PC-9 (cell line): ENCODE data around the gene SNAP91. TPM values are rescaled to one million over a fixed set of nuclear protein-coding genes. Genes with fewer than 3 reads are reported as not detected.

Experiments used
- BruUV-seq: library from RNA; stranded (reverse); fragments of 400-500 nt; replicated peaks from 2 replicates; lab custom pipeline; 2021; lab: Mats Ljungman, UMichigan
- CTCF ChIA-PET: fragments of 300-600 bp; sonication (Branson Sonifier 250); formaldehyde crosslinking; loops from one replicate; lab custom pipeline; 2022; ENCODE audit warnings: antibody characterized with exemption; lab: Charles Lee
- POLR2A ChIA-PET: fragments of 300-600 bp; sonication (Branson Sonifier 250); formaldehyde crosslinking; loops from one replicate; lab custom pipeline; 2022; ENCODE audit warnings: antibody characterized with exemption; ENCODE audit not compliant: unreplicated experiment; lab: Charles Lee
- DNase-seq, 2 experiments: peaks; one replicate each; pipeline versions ENCODE4 v3.0.0 to v3.0.0-alpha.2; 2015 to 2022; ENCODE audit warnings: mixed read lengths in 1 of 2
- H2AFZ ChIP-seq: fragments of 200-600 bp; sonication (generic); 2 replicates; pipeline ENCODE4 v1.8.1; 2017; ENCODE audit warnings: antibody characterized with exemption
- H3F3A ChIP-seq: fragments of 200-600 bp; sonication (generic); 2 replicates; pipeline ENCODE4 v1.8.1; 2017; ENCODE audit warnings: antibody characterized with exemption, mild to moderate bottlenecking, low read depth; ENCODE audit not compliant: insufficient read depth
- H3K27ac ChIP-seq: fragments of 200-600 bp; sonication (generic); 2 replicates; pipeline ENCODE4 v1.6.1; 2016; ENCODE audit warnings: mixed run types
- H3K27me3 ChIP-seq: fragments of 200-600 bp; sonication (generic); 2 replicates; pipeline ENCODE4 v1.6.1; 2016; ENCODE audit warnings: low read depth, mixed run types; ENCODE audit not compliant: insufficient read depth
- H3K36me3 ChIP-seq: fragments of 200-600 bp; sonication (generic); 2 replicates; pipeline ENCODE4 v1.6.1; 2016; ENCODE audit warnings: low read depth, mixed run types
- H3K4me1 ChIP-seq: fragments of 200-600 bp; sonication (generic); replicated peaks from 2 replicates; pipeline ENCODE4 v1.6.1; 2016; ENCODE audit warnings: mixed run types; ENCODE audit not compliant: insufficient read depth
- H3K4me2 ChIP-seq: fragments of 200-600 bp; sonication (generic); 2 replicates; pipeline ENCODE4 v1.6.1; 2017; ENCODE audit warnings: mixed run types
- H3K4me3 ChIP-seq: fragments of 200-600 bp; sonication (generic); 2 replicates; pipeline ENCODE4 v1.6.1; 2016; ENCODE audit warnings: mixed run types
- H3K79me2 ChIP-seq: fragments of 200-600 bp; sonication (generic); 2 replicates; pipeline ENCODE4 v1.6.1; 2017; ENCODE audit warnings: low read depth, mixed run types
- H3K9me2 ChIP-seq: fragments of 200-600 bp; sonication (generic); 2 replicates; pipeline ENCODE4 v1.8.1; 2017; ENCODE audit warnings: mild to moderate bottlenecking; ENCODE audit not compliant: insufficient read depth
- H3K9me3 ChIP-seq: fragments of 200-600 bp; sonication (generic); 2 replicates; pipeline ENCODE4 v1.8.1; 2016; ENCODE audit warnings: low read depth; ENCODE audit not compliant: insufficient read depth
- H4K20me1 ChIP-seq: fragments of 200-600 bp; sonication (generic); 2 replicates; pipeline ENCODE4 v1.8.1; 2017; ENCODE audit not compliant: insufficient read depth
- CTCF ChIP-seq: fragments of 200-600 bp; sonication (generic); conservative IDR thresholded peaks from 2 replicates; pipeline ENCODE4 v1.6.1; 2017; ENCODE audit warnings: mixed run types, antibody characterized with exemption, mild to moderate bottlenecking, moderate library complexity
- EZH2 ChIP-seq: fragments of 200-600 bp; sonication (generic); IDR thresholded peaks from 2 replicates; pipeline ENCODE4 v1.8.0; 2017; ENCODE audit warnings: antibody characterized with exemption, low read depth
- intact Hi-C: fragments of 100-400 bp; cut with micrococcal nuclease; formaldehyde crosslinking; loops from one replicate; pipeline ENCODE4 v1.10.0; 2022; ENCODE audit not compliant: unreplicated experiment
- total RNA-seq: library from RNA; stranded (reverse); gene quantifications from 2 replicates; pipeline ENCODE4 v1.2.3, GENCODE V29; 2021

Gene SNAP91
- total RNA-seq, 1 experiment from 2014 or later, result not detected

DNA sequence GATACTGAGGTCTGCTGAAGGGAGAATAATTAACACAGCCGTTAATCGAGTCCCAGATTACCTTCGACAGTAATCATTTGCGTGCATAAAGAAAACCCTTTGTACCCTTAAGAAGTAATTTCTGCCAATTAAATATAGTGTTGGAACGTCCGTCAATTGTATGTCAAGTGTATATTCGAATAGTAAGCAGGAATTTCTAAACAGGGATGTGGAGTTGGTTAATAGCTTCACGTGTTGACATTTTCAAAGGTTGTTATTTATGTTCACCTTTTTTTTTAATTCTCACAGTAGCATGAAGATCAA is 798 bp upstream of the SNAP91 start:
- Histone ChIP-seq H3K4me1 (no peaks in the 10 kb centered on the region), H3K9me2 (no peaks in the 10 kb centered on the region), H3F3A (no peaks in the 10 kb centered on the region), H3K27ac (no peak overlapping the region), H3K4me3 (no peak overlapping the region), H3K27me3 (no peaks in the 10 kb centered on the region), H2AFZ (no peak overlapping the region), H3K4me2 (no peak overlapping the region), H3K79me2 (no peaks in the 10 kb centered on the region), H3K9me3 (no peaks in the 10 kb centered on the region), H3K36me3 (no peaks in the 10 kb centered on the region), H4K20me1 (no peaks in the 10 kb centered on the region)
- CTCF ChIA-PET, result no interaction called here
- DNase-seq, result no peak
- BruUV-seq, result no TSS peak
- intact Hi-C loops, result no loop called here
- TF ChIP-seq CTCF, result no peak
- TF ChIP-seq EZH2, result no peak
- POLR2A ChIA-PET, result no interaction called here

DNA sequence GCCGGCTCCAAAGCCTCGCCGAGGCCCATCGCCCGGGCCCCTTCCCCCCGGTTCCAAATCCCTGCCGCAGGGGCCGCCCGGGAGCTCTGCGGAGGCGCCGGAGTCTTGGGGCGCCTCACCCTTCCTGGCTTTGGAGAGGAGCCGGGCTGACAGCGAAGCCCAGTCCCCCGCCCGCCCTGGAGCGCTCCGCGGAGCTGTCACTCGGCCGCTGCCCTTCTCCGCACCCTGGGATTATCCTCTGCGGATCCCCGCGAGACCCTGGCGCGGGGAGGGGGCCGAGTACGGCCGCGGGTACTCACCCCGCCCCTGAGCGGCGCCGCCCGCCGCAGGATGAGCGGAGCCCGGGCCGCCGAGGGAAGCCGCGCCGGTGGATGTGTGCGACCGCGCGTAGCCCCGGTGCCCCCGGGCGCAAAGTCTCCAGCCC is 343 bp downstream of the SNAP91 start:
- ChIA-PET POLR2A (no interaction called here), CTCF (no interaction called here)
- no peak overlapping the region for H3K27ac ChIP-seq
- no peaks in the 10 kb centered on the region for H3F3A ChIP-seq
- DNase-seq, result no peak
- no peaks in the 10 kb centered on the region for H3K27me3 ChIP-seq
- no TSS peak for BruUV-seq
- H3K36me3 ChIP-seq, result no peaks in the 10 kb centered on the region
- no peak overlapping the region for H3K4me3 ChIP-seq
- H3K9me2 ChIP-seq, result no peaks in the 10 kb centered on the region
- no peaks in the 10 kb centered on the region for H3K9me3 ChIP-seq
- no peak overlapping the region for H3K4me2 ChIP-seq
- no peaks in the 10 kb centered on the region for H3K79me2 ChIP-seq
- no peak overlapping the region for H2AFZ ChIP-seq
- H4K20me1 ChIP-seq, result no peaks in the 10 kb centered on the region
- no peaks in the 10 kb centered on the region for H3K4me1 ChIP-seq
- TF ChIP-seq EZH2 (no peak), CTCF (no peak)
- intact Hi-C loops, result no loop called here

DNA sequence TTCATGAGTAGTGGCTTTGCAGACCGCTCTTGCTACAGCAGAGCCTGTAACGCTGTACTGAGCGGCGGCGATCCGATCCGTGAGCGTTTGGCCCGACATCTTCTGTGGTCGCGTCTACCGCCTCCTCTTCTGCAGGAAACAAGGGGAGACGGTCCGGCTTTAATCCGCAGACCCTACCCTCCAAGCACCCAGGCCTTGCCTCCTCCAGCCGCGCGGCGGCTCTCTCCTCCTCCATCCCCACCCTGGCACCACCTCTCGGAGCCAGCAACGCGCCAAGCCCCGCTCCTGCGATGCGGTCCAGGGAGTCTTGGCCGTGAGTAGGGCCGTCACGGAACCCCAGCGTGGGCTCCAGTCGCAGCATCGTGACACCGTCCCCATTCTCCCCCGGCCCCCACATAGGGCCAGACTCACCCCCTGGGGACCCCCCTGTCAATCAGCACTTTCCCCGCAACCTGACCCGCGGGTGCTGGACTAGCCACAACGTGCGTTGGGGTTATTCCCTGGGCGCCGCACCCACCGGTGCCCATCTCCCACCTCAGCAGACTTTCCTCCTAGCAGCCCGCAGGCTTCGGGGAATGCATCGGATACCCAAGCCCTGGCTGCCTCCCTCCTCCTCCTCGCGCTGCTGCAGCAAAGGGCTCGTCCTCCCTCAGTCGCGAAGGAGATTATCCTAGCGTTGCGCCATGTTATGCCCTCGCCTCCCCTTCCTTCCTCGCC is 914 bp downstream of the SNAP91 start:
- Histone ChIP-seq H4K20me1 (no peaks in the 10 kb centered on the region), H3F3A (no peaks in the 10 kb centered on the region), H3K4me3 (no peak overlapping the region), H3K27ac (no peak overlapping the region), H3K4me2 (no peak overlapping the region), H3K9me2 (no peaks in the 10 kb centered on the region), H2AFZ (no peak overlapping the region), H3K79me2 (no peaks in the 10 kb centered on the region), H3K9me3 (no peaks in the 10 kb centered on the region), H3K27me3 (no peaks in the 10 kb centered on the region), H3K4me1 (no peaks in the 10 kb centered on the region), H3K36me3 (no peaks in the 10 kb centered on the region)
- CTCF ChIA-PET, result no interaction called here
- TF ChIP-seq CTCF (no peak), EZH2 (no peak)
- no TSS peak for BruUV-seq
- POLR2A ChIA-PET, result no interaction called here
- intact Hi-C loops, result no loop called here
- no peak for DNase-seq
